Dedifferentiated amniotic fluid mesenchymal stem cell (primary cell): Measurements from ENCODE around the gene CARD16.

ENCODE experiments used
- DNase-seq: peaks from one replicate; pipeline ENCODE4 v3.0.0-alpha.2; 2016; ENCODE audit errors: extremely low spot score

Gene CARD16

GRCh38 chr11:104992781-104993180 is 52.4 kb downstream of the CARD16 start:
- DNase-seq, result no peak

- DNase-seq, result no peak
Measured at GRCh38 chr11:104991994-104992393, 53.1 kb downstream of the CARD16 start.
